G401.6 (cell line): ENCODE data around the gene EEF2KMT.
A peak's percentile ranks its signal among the peaks of the same experiment; 100 is the strongest.
"Not testable (repeated sequence)": the region's sequence is repeated elsewhere in the genome, so short reads cannot be mapped to it uniquely, and the experiment has no call there.

Experiments
- FAIRE-seq: peaks from 2 replicates; lab custom pipeline; 2012; peaks lifted over from hg19 to GRCh38; lab: Jason Lieb, UNC

EEF2KMT gene, protein sequence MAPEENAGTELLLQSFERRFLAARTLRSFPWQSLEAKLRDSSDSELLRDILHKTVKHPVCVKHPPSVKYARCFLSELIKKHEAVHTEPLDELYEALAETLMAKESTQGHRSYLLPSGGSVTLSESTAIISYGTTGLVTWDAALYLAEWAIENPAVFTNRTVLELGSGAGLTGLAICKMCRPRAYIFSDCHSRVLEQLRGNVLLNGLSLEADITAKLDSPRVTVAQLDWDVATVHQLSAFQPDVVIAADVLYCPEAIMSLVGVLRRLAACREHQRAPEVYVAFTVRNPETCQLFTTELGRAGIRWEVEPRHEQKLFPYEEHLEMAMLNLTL

DNA sequence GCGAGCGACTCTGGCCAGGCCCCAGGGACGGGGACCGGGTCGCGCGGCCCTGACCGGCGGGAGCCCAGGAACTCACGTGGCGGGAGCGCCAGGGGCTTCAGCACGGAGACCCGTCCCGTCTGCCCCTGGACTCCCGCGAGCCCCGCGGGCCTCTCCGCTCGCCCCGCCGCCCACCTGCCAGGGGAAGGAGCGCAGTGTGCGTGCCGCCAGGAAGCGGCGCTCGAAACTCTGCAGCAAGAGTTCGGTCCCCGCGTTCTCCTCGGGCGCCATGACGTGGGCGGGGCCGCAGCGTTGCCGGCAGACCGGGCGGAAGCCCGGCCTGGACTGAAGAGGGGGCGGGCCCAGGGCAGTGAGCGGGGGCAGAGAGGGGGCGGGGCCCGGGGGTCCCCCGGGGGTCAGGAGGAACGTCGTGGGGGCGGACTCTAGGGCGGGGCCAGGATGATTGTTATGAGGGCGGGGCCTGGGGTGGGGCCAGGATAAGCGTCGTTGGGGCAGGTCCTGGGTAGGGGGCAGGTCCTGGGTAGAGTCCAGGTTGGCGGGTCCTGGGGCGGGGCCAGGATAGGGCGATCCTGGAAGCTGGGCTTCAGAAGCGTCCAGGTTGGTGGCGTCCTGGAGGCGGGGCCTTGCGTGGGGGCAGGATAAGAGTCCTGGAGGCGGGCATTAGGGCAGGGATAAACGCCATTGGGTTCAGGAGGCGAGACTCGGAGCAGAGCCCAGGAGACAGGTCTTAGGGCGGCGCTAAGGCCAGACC lies at the start of gene EEF2KMT:
Gene EEF2KMT, minus strand, starts transcription at position 326 of the 751 bp plus-strand sequence. Its CDS starts 56 bp downstream, at position 270.
- FAIRE-seq: not testable (repeated sequence)

DNA sequence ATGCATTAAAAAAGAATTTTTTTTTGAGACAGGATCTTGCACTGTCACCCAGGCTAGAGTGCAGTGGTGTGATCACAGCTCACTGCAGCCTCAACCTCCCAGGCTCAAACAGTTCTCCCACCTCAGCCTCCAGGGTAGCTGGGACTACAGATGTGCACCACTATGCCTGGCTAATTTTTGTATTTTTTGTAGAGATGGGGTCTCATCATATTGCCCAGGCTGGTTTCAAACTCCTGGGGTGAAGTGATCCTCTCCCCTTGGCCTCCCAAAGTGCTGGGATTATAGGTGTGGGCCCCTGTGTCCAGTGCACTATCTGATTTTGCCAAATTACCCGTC lies 47.0 kb upstream of the EEF2KMT start:
- not testable (repeated sequence) for FAIRE-seq

DNA sequence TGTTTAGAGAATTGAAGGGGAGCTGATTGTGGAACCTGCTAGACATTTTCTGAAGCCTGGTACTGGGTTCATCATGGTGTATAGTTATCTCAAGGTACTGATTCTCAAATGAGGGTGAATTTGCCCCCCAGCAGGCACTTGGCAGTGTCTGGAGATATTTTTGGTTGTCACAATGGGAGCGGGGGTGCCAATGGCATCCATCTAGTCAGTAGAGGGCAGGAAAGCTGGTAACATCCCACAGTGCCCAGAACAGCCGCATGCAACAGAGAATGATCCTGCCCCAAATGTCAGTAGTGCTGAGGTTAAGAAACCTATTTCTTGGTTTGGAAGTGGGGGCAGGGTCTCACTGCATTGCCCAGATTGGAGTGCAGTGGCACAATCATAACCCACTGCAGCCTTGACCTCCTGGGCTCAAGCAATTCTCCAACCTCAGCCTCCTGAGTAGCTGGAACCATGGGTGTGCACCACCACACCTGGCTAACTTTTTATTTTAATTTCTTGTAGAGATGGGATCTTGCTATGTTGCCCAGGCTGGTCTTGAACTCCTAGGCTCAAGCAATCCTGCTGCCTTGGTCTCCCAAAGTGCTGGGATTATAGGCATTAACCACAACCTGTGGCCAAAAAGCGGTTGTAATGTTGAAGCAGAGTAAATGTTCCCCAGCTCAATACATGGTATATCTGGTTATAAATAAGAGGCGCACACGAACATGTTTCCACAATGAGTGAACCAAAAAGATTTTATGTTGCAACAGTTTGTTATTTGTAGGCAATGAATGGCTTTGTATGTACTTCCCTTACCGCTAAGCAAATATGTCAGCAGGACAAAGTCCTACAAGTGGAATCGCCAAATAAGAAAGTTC lies 46.4 kb upstream of the EEF2KMT start:
- no peak for FAIRE-seq

DNA sequence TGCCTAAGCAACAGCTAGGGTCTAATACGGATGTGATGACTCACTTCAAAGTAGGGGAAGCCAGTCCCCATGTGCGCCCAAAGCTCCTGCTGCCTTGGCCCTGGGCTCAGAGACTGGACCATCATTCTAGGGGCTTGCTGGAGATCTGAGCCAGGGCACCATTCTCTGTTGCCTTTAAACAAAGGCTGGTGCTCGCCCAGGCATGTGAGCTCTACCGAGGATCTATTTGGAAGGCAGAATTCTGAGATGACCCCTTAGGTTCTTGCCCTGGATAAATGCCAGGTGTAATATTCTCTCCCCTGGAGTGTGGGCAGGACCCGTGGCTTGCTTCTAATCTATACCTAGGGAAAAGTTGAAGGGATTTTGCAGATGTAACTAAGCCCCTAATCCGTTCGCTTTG lies 42.6 kb upstream of the EEF2KMT start:
- not testable (repeated sequence) for FAIRE-seq

DNA sequence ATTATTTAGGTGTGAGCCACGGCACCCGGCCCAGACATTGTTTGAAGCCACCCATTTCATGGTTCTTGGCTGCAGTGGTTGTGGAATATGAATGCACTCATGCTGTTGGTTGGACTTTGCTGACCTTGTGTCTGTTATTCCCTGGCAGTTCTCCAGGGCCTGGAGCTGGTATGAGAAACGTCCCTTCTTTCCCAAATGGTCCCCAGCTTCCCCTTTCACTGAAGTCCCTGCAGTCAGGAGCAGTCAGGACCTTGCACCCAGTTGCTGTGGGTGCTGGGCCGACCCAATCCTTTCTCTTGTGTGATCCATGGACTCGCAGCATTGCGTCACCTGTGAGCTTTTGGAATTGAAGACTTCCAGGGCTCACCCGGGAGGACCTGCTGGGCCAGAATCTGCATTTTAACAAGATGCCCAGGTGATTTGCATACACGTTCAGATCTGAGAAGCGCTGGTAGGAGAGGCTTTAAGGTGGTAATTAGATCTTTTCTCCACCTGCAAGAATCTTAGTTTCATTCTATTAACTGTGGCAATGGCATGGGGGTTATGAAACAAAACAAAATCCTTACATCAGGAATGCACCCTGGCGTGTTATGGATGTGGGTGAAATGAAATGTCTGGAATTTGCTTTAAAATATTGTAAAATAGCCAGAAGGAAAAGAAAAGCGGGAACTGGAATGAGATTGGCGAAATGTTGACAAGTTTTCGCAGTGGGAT lies 37.3 kb upstream of the EEF2KMT start:
- FAIRE-seq: not testable (repeated sequence)

DNA sequence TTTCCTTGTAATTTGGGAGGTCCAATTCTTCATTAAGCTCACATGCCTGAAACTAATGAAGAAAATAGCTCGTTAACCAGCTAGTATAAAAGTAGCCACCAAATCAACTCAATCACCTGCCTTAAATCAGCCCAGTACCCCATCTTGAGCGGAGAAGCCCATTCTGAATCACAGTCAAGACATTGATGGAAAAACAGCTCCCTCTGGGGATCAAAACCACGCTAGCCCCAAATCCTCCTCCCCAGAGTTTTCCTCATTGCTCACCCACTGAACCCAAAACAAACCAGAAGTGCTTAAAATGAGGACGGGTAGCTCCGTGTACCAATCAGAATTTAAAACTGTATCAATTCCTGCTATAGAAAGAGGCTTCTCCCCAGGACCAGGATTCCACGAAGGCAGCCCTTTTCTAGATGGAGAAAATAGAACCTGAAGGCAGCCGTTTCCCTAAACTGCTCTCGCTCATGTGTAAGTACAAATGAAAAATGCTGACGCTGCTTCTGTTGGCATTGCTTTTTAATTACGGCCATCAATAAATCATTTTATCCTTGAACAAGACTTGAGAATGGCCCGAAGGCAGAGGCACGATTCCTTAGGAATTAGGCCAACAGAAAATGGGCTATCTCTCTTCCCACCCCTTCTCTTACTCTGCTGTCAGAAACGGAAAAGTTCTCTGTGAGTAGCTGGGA lies 35.5 kb upstream of the EEF2KMT start:
- FAIRE-seq: not testable (repeated sequence)

DNA sequence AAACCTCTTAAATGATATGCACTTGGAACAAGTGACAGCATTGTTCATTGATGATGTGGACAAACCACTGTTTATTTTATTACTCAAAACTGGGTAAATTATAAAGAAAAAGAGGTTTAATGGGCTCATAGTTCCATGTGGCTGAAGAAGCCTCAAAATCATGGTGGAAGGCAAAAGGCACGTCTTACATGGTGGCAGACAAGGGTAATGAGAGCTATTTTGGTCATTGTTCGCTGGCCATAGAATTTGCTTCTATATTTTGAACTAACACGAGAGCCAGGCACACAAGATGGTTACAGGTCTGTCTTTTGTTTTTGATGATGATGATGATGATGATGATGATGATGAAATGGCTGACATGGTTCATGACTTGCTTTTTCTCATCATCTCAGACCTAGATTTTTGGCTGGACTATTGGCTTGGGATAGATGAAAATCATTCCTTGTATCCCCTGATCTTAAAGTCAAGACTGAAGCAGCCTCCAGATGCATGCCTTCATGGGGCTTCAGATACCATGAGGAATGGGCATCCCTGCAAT lies 33.9 kb upstream of the EEF2KMT start:
- FAIRE-seq: not testable (repeated sequence)

DNA sequence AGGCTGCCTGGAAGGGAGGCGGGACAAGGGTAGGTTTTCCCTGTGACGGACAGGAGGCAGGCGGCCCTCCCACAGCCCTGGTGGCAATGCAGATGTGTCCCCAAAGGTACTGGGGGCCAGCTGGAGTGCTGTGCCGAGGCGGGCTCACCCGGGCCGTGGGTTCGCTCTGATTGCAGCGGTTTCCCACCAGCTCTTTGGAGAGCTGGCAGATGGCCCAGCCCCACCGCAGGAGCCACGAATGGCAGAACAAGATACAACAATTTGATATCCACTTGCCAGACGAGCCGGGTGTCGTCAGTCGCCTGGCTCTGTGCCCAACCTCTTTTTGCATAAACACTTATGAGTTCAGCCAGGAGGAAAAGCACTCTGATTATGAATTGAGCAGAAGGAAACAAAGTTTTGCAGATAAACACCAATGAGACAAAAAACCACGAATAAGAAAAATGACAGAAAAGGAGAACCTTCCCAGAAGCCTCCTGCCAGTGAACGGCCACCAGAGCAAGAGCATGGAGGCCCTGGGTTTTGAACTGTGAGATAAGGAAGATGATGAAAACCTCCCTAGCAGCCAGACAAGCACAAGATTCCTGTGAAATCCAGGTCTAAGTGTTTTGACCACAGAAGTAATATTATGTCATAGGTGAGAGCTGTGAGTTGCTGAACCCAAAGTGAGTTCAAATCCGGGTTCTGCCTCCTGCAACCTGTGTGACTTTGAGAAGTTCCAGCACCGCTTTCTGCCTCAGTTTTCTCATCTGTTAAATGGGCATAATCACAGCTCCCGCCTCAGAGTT lies 19.9 kb upstream of the EEF2KMT start:
- FAIRE-seq: not testable (repeated sequence)

DNA sequence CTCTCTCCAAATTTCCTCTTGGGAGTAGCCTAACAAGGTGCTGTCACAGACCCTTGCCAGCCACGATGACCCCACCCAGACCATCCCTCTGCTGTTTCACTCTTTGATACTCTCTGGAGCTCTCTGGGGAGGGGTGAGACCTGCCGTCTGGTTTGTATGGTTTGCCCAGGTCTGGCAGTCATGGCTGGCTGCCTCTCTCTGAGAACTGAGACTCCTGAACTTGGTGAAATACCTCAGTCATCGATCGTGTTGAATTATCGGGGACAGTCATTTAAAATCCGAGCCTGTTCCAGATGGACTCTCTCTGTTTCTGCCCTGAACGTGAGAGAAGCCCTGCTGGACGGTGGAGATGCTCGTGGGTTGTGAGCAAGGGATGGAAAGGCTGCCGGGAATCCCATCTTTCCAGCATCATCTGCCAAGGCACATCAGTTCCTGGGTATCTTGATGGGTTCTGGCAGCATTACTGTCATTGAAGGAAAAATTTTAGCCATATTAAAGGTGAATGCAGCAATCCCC lies 19.2 kb upstream of the EEF2KMT start:
- not testable (repeated sequence) for FAIRE-seq

DNA sequence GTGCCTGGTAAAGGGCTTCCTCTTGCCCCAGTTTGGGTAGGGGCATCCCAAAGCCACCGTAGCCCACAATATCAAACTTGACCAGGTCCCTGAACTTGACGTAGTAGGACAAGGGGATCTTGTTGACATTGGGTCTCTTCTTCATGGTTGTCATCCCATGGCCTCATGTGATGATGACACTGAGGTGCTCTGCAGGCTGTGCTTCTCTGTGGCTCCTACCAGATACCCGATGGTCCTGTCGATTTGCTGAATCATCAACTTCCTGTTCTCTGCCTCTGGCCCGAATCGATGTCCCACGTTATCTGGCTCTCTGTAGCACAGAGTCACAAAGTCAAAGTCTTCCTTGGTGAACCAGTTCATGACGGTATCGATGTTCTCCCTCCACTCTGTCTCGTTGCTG lies 13.3 kb upstream of the EEF2KMT start:
- FAIRE-seq: not testable (repeated sequence)

DNA sequence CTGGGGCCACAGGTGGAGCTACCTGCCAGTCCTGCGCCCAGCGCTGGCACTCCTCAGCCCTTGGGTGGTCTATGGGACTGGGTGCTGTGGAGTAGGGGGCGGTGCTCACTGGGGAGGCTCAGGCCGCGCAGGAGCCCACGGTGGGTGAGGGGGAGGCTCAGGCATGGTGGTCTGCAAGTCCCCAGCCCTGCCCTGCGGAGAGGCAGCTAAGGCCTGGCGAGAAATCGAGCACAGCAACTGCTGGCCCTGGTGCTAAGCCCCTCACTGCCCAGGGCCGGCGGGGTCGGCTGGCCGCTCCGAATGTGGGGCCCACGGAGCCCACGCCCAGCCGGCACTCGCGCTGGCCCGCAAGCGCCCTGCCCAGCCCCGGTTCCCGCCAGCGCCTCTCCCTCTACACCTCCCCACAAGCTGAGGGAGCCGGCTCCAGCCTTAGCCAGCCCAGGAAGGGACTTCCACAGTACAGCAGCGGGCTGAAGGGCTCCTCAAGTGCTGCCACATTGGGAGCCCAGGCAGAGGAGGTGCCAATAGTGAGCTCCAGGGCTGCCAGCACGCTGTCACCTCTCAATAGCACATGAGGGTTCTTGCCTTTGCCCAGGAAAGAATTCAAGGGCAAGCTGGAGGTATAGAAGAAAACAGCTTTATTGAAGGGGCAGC lies 11.0 kb upstream of the EEF2KMT start:
- FAIRE-seq: no peak

DNA sequence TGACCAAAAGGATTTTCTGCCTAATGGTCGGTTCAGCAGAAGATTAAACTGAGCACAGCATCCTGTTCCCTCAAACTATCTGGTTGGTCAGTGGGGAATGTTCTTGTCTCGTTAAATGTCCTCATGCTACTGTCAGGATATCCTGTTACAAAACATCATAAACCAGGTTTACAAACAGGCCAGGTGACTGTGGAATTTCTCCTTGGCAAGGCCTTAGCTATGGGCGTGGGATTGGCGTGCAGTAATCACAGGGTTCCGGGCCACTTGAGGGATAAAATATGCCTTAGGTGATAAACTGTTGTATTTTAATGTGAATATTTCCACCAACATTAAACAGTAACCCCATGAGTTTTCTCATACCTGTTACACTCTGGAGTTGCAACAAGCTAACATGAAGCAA lies 7.4 kb upstream of the EEF2KMT start:
- FAIRE-seq: not testable (repeated sequence)

DNA sequence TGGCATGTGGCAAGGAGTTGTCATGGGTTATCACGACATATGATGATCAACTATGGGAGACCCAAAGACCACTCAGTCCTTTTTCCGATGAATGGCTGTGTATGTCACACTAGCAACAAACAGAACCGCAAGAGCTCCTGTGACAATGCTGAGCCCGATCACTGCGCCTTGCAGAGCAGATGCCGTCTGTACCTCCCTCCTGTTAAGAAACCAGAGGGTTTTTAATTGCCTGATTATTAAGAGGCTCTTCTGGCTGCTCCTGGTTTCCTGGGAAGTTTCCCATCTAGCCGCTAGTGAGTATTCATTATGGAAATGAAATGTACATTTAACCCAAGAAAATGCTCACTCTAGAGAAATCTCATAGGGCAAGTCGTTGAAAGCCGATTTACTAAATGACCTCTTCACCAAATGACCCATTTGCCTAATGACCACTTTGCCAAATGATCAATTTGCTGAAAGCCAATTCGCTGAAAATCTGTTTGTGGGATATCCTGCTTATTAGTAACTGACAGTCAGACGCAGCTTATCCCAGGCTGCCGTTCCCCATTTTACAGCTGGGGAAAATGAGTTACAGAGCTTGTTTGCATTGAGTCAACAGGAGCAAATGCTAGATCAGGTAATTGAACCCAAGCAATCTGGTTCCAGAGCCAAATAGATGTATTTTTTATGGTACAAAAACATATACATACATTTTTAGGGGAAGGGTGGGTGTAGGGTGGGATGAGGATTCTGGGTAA lies 5.9 kb upstream of the EEF2KMT start:
- FAIRE-seq: not testable (repeated sequence)

DNA sequence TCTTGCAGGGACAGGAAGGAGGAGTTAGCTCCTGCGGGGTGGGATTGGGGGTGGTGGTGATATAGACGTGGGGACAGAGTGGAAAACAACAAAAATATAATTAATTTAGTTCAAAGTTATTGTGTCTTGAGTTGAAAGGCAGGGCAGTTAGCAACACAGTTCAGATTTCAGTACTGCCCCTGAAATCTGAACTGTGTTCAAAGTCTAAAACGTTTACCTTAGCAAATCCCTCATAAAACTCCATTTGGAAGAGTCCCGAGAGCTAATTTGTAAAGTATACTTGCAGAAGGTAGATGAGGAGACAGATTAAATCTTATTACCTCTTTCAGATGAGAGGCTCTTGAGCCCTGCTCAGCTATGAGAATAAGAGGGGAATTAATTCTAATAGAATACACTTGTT lies 1.6 kb upstream of the EEF2KMT start:
- FAIRE-seq: not testable (repeated sequence)

DNA sequence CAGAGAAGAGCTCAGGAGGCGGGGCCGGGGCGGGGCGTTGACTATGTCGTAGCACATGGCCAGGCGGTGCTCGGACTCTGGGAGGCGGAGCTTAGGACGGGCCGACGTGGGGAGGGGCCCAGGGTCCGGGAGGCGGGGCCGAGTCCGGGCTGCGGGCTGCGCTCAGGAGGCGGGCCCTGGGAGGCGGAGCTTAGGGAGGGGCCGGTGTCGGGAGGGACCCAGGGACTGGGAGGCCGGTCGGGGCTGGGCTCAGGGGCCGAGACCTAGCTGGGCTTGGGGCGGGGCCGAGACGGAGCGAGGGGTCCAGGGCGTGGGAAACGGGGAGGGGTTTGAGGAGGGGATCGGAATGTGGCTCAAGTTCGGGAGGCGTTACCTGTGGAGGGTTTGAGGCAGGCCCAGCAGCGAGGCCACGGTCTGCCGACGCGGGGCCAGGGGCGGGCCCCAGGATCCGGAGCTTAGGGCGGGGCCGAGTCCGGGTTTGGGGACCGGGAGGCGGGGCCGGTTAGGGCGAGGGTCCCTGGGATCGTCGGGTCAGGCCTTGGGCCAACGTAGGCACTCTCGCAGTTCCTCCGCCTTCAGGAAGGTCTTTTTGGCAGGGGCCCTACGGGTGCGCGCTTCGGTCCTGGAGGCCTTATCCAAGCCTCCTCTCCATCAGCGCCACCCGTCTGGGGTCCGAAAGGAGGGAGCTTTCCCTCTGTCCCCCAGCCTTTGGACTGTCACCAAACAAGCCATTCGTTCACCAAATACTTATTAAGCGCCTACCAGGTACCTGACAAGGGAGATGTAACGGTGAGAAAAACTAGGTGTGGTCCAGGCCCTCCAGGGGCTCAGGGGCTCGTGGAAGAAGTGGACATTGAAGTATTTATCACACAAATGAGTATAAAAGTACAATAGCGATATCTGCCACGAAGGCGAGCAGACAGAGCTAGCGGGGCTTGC lies 895 bp upstream of the EEF2KMT start:
- peak; percentile 98 for FAIRE-seq

DNA sequence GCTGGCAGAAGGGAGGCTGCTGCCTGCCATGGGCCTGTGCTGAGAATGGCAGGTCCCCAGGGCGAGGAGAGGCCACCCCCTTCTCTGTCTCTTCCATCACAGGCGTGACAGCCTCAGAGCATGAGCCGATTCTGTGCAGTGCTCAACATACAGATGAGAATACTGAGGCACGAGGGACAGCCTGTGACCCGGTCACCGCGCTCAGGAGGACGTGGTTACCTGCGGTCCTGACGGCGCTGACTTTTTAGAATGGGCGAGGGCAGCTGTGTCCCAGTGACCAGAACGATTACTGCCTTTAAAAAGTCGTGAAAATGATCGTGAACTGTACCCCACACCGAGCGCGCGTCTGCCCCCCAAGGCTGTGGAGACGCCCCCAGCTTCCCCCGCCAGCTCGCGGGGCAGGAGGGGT lies 530 bp downstream of the EEF2KMT start:
- FAIRE-seq: not testable (repeated sequence)

DNA sequence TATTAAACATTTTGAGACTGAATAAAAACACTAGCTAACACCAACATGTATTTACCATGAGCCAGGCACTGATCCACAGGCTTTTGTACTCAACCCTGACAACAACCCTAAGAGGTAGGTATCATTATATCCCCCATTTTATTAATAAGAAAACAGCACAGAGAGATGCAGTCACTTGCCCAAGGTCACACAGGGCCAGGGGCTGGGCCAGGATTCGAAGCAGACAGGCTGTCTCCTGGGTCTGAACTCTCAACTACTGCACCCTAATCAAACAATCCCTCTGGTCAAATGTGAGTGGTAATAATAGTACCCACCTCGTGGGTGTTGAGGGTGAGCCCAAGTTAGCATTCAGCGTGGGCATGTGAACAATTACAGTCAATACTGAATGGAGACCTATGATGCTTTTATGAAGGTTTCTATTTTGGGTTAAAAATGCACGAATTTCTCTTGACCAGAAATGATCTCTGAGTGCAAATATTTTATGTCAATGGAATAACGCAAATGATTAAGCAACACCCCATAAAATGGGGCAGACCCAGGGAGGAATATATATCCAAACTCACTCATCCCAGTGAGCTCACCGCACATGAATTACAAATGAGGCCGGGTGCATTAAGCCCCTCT lies 1.0 kb downstream of the EEF2KMT start:
- not testable (repeated sequence) for FAIRE-seq
